Endothelial cell of umbilical vein (primary cell): ENCODE measurements around the gene APH1A.

Experiments
- CTCF ChIP-seq, 2 donors: IDR thresholded peaks; 1 replicate in 1 of 2; 2 replicates in 1 of 2; pipeline ENCODE4 v1.5.1; 2011; ENCODE audit warnings: low read length in 2 of 2, mild to moderate bottlenecking in 2 of 2, moderate library complexity in 2 of 2, control low read depth in 1 of 2, inconsistent platforms in 1 of 2, low read depth in 1 of 2; ENCODE audit not compliant: insufficient read depth in 1 of 2; ENCODE audit errors: extremely low read depth in 1 of 2
- EZH2 ChIP-seq: IDR thresholded peaks from 2 replicates; pipeline ENCODE4 v1.6.1; 2012; ENCODE audit warnings: borderline replicate concordance, low read depth, mild to moderate bottlenecking, moderate library complexity, low read length, inconsistent platforms; ENCODE audit not compliant: severe bottlenecking
- MAX ChIP-seq: IDR thresholded peaks from 2 replicates; pipeline ENCODE4 v1.6.1; 2011; ENCODE audit not compliant: insufficient read depth, insufficient read length
- POLR2A ChIP-seq: IDR thresholded peaks from 2 replicates; pipeline ENCODE4 v1.6.1; 2012; ENCODE audit warnings: low read depth, mild to moderate bottlenecking, control low read depth, low read length
- POLR2AphosphoS5 ChIP-seq: IDR thresholded peaks from 2 replicates; pipeline ENCODE4 v1.6.1; 2012; ENCODE audit warnings: low read depth, mild to moderate bottlenecking, control low read depth, low read length, moderate library complexity; ENCODE audit not compliant: insufficient read depth

DNA sequence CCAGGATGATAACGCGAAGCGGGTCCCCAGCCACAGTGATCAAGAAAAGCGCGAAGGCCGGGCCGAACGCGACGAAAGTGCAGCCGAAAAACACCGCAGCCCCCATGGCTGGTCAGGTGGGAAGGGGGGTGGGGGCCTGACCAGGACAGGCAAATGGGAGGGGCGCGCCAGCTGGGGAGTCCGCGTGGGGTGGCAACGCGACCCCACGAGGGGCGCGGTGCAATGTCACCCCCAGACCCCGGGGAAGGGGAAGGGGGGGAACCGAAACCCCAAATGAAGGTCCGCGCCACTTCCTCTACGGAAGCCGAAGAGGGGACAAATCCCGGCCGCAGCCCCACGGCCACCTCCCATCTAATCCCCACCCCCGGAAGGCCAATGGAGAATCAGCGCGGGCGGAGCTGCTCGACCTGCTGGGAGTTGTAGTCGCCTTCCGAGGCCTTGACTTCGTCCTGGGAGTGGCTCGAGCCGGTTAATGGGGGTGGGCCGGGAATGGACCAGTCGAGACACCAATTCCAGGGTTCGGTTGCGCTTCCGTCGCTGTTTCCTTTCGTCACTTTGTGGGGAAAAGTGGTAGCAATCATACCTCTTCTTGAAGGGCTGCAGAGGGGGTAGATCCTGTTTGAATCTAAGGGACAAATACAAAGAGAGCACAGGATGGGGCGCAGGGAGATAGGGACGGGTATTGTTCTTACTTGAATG is at the start of gene APH1A:
- TF ChIP-seq CTCF (IDR thresholded peaks at IDR 0.05; ENCODE audit: extremely low read depth in 1 of 2, insufficient read depth in 1 of 2, low read depth in 1 of 2, low read length in 2 of 2) (no peak), POLR2A (peak; percentile 26), EZH2 (no peak), MAX (no peak), POLR2AphosphoS5 (peak; percentile 61)
